Stomach (tissue), 9 donors: ENCODE measurements around the gene CCNL1. TPM values are rescaled to one million over a fixed set of nuclear protein-coding genes. Genes with fewer than 3 reads are reported as not detected.

Experiments used
- DNase-seq, 2 donors: peaks; one replicate each; pipeline versions ENCODE4 v3.0.0 to v3.0.0-alpha.2; 2013 to 2019
- H3K27ac ChIP-seq, 5 donors: fragments of 200-600 bp in 4 of 5; sonication (generic) in 4 of 5; one replicate each; pipeline ENCODE4 v1.5.1; 2013 to 2019; ENCODE audit warnings: mild to moderate bottlenecking in 1 of 5, moderate library complexity in 1 of 5
- H3K27me3 ChIP-seq, 3 donors: fragments of 200-600 bp; sonication (generic); one replicate each; pipeline ENCODE4 v1.5.1; 2017 to 2019; ENCODE audit warnings: mixed run types in 1 of 3
- H3K36me3 ChIP-seq, 4 donors: fragments of 200-600 bp; sonication (generic); 1 replicate in 3 of 4; 2 replicates in 1 of 4; pipeline ENCODE4 v1.5.1; 2016 to 2019
- H3K4me1 ChIP-seq, 4 donors: fragments of 200-600 bp; sonication (generic); one replicate each; pipeline ENCODE4 v1.5.1; 2016 to 2019
- H3K4me3 ChIP-seq, 4 donors: fragments of 200-600 bp; sonication (generic) in 3 of 4; one replicate each; pipeline ENCODE4 v1.5.1; 2016 to 2019; ENCODE audit warnings: mild to moderate bottlenecking in 1 of 4
- H3K9me3 ChIP-seq, 4 donors: fragments of 200-600 bp; sonication (generic); one replicate each; pipeline ENCODE4 v1.5.1; 2016 to 2019
- EP300 ChIP-seq: sonication (generic); formaldehyde crosslinking; IDR thresholded peaks from one replicate; pipeline ENCODE4 v1.6.1; 2017; ENCODE audit warnings: antibody characterized with exemption
- POLR2A ChIP-seq, 4 donors: fragments of 450-650 bp; IDR thresholded peaks; one replicate each; pipeline ENCODE4 v1.6.1; 2016; ENCODE audit warnings: antibody characterized with exemption in 4 of 4, control low read depth in 2 of 4, mild to moderate bottlenecking in 1 of 4, moderate library complexity in 1 of 4
- POLR2AphosphoS5 ChIP-seq, 3 donors: sonication (generic); formaldehyde crosslinking; IDR thresholded peaks; one replicate each; pipeline ENCODE4 v1.6.1; 2016; ENCODE audit warnings: antibody characterized with exemption in 3 of 3
- WGBS, 5 donors: extraction: QIAGEN DNeasy Blood & Tissue Kit in 3 of 5; methylation state at CpG; one replicate each; pipeline versions ENCODE4 v1.1.5 to v1.1.7; 2013 to 2018; 5-methylcytosine and 5-hydroxymethylcytosine counted together
- intact Hi-C: fragments of 100-400 bp; cut with DNase I; formaldehyde crosslinking; loops from one replicate; pipeline ENCODE4 v1.15.1; 2023; ENCODE audit warnings: low total_unique reads
- polyA plus RNA-seq, 3 donors: library from polyadenylated mRNA; stranded (reverse); fragments of 200-250 nt; gene quantifications; one replicate each; pipeline ENCODE4 v1.2.3, GENCODE V29; 2013
- total RNA-seq, 5 donors: library from RNA; depleted of rRNA; stranded (reverse); fragments of >200 nt; gene quantifications; one replicate each; pipeline versions ENCODE4 v1.1.0 to v1.2.3, GENCODE V29; 2014 to 2016
- TF ChIP-seq, protein P1 (sequence below), 7 experiments: fragments of 450-650 bp in 4 of 7; fragments of 200-600 bp in 3 of 7; sonication (generic) in 3 of 7; IDR thresholded peaks; one replicate each; pipeline ENCODE4 v1.5.1; 2016 to 2019; ENCODE audit warnings: antibody characterized with exemption in 7 of 7, control low read depth in 2 of 7, mild to moderate bottlenecking in 1 of 7
- donor health status: healthy with polysubstance abuse.
- donor health status: Bipolar disorder and iron deficiency.
- donor health status: healthy.

The CCNL1 gene
- total and polyA plus RNA-seq, 8 donors: 14.0 to 484 (median 162) TPM

GRCh38 chr3:157157836-157158235 lies 2.1 kb downstream of the CCNL1 start:
- Histone ChIP-seq H3K4me1 (peaks cover 57 to 74% (median 64%) of the 10 kb centered on the region in 4 donors), H3K36me3 (peaks cover 29 to 60% (median 53%) of the 10 kb centered on the region in 4 donors), H3K27me3 (no peaks in the 10 kb centered on the region), H3K9me3 (no peaks in the 10 kb centered on the region), H3K27ac (peak overlapping the region in 3 of 5 donors; percentile 99 to 100 (median 100)), H3K4me3 (peak overlapping the region; percentile 66 to 99 (median 73))
- DNase-seq: no peak
- intact Hi-C loops: no loop called here
- TF ChIP-seq POLR2AphosphoS5 (IDR thresholded peaks at IDR 0.05): no peak
- no peak for TF ChIP-seq POLR2A (IDR thresholded peaks at IDR 0.05)
- no peak for TF ChIP-seq EP300
- TF ChIP-seq, protein P1, sequence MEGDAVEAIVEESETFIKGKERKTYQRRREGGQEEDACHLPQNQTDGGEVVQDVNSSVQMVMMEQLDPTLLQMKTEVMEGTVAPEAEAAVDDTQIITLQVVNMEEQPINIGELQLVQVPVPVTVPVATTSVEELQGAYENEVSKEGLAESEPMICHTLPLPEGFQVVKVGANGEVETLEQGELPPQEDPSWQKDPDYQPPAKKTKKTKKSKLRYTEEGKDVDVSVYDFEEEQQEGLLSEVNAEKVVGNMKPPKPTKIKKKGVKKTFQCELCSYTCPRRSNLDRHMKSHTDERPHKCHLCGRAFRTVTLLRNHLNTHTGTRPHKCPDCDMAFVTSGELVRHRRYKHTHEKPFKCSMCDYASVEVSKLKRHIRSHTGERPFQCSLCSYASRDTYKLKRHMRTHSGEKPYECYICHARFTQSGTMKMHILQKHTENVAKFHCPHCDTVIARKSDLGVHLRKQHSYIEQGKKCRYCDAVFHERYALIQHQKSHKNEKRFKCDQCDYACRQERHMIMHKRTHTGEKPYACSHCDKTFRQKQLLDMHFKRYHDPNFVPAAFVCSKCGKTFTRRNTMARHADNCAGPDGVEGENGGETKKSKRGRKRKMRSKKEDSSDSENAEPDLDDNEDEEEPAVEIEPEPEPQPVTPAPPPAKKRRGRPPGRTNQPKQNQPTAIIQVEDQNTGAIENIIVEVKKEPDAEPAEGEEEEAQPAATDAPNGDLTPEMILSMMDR (IDR thresholded peaks at IDR 0.05): no peak

DNA sequence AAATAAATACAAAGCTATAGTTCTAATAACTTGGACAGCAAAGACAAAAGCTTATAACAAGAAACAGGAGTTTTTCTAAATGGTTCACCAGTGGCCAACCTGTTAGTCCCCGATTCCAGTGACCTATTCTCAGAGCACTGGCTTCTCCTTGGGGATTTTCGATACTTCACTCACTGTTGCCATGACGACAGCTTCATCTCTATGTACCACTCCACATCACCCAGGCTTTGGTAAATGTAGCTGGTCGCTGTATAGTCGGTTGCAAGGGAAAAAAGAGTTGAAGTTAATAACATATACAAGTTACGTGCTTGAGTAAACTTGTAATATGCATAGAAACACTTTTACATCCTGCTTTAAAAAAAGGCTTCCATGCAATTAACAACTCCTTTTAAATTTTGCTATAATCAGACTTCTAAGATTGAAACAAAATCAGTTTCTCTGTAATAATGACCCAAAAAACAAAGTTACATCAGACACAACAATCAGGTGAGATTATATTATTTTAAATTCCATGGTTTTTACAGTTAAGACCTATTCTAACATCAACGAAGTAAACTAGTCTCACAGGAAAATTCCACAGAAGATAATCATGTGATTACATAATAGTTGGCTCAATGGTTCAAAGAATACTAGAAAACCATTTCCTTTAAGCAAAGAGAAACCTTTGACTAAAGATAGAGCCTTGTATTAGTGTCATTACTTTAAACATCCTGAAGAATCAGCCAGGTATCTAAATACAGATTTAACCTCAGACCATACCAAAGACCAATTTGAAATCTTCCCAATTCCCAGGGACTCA lies 2.9 kb downstream of the CCNL1 start:
- intact Hi-C loops: no loop called here
- Histone ChIP-seq H3K27me3 (no peaks in the 10 kb centered on the region), H3K9me3 (no peaks in the 10 kb centered on the region), H3K36me3 (peaks cover 35 to 68% (median 61%) of the 10 kb centered on the region in 4 donors), H3K4me3 (peak overlapping the region; percentile 66 to 99 (median 73)), H3K27ac (peak overlapping the region in 2 of 5 donors; percentile 100), H3K4me1 (peaks cover 57 to 79% (median 65%) of the 10 kb centered on the region in 4 donors)
- TF ChIP-seq EP300: no peak
- no peak for TF ChIP-seq POLR2A (IDR thresholded peaks at IDR 0.05)
- TF ChIP-seq, protein P1 (IDR thresholded peaks at IDR 0.05): no peak
- no peak for TF ChIP-seq POLR2AphosphoS5 (IDR thresholded peaks at IDR 0.05)
- DNase-seq: peak in 1 of 2 donors; percentile 38
- 35 to 47% (median 39%) methylated on average over 7 of the region's 7 CpGs for WGBS, 5 donors

- WGBS, 5 donors: 33 to 44% (median 36%) methylated on average over 3 of the region's 3 CpGs
- Histone ChIP-seq H3K27me3 (no peaks in the 10 kb centered on the region), H3K9me3 (no peaks in the 10 kb centered on the region), H3K4me1 (peaks cover 46 to 80% (median 60%) of the 10 kb centered on the region in 4 donors), H3K4me3 (peak overlapping the region in 2 of 4 donors; percentile 66 to 74), H3K36me3 (peaks cover 49 to 82% (median 75%) of the 10 kb centered on the region in 4 donors), H3K27ac (no peak overlapping the region)
- TF ChIP-seq POLR2A (IDR thresholded peaks at IDR 0.05): no peak
- no peak for TF ChIP-seq POLR2AphosphoS5 (IDR thresholded peaks at IDR 0.05)
- TF ChIP-seq EP300: no peak
- TF ChIP-seq, protein P1 (IDR thresholded peaks at IDR 0.05): no peak
- intact Hi-C loops: no loop called here
- DNase-seq: no peak
Observed at GRCh38 chr3:157155591-157155990, 4.4 kb downstream of the CCNL1 start.

DNA sequence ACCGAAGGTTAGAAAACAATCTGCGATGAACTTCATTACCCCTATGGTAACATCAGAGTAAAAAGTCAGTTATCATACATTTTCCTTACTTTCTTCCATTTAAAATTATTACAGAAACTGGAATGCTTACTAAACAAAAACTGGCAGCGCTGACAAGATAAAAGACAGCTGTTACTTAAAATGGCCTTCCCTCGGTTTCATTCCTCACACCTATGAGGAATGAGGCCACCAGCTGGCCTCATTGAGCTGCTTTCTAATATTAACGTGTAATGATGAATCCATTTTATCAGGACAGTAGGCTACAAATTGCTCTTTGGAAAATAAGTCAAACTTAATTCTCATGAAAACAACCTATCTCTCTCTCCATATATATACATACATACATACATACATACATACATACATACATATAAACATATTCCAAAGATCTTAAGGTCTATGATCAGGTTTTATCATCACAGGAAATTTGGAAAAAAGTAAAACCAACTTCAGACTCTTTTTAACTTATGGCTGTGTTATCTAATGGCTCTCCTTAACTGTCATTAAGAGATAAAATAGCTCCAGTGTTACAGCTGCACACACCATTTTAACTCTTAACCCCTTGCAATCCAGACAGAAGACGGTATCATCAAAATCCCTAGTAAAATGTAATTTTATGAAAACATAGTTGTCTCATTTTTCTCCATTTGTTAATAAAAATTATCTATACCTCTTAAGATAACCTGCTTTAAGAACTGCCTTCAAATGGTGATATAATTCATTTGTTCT lies 5.2 kb downstream of the CCNL1 start:
- no peaks in the 10 kb centered on the region for H3K27me3 ChIP-seq
- intact Hi-C loops: no loop called here
- WGBS, 5 donors: 39 to 49% (median 47%) methylated on average over 6 of the region's 6 CpGs
- H3K27ac ChIP-seq: peak overlapping the region in 1 of 5 donors; percentile 54
- TF ChIP-seq EP300: no peak
- TF ChIP-seq, protein P1 (IDR thresholded peaks at IDR 0.05): no peak
- no peak for TF ChIP-seq POLR2AphosphoS5 (IDR thresholded peaks at IDR 0.05)
- no peak for TF ChIP-seq POLR2A (IDR thresholded peaks at IDR 0.05)
- peak overlapping the region in 3 of 4 donors; percentile 8 to 74 (median 66) for H3K4me3 ChIP-seq
- peaks cover 58 to 91% (median 84%) of the 10 kb centered on the region in 4 donors for H3K36me3 ChIP-seq
- H3K9me3 ChIP-seq: no peaks in the 10 kb centered on the region
- peaks cover 46 to 83% (median 60%) of the 10 kb centered on the region in 4 donors for H3K4me1 ChIP-seq
- DNase-seq: no peak
